NCI-H345 treated with DMSO at 0.1 percent for 48 hours (cell line): Measurements from ENCODE around the gene SLC23A2.

Experiments used
- DNase-seq: peaks from one replicate; lab custom pipeline; 2025; ENCODE audit not compliant: unreplicated experiment; lab: John Stamatoyannopoulos, UW

The SLC23A2 gene

DNA sequence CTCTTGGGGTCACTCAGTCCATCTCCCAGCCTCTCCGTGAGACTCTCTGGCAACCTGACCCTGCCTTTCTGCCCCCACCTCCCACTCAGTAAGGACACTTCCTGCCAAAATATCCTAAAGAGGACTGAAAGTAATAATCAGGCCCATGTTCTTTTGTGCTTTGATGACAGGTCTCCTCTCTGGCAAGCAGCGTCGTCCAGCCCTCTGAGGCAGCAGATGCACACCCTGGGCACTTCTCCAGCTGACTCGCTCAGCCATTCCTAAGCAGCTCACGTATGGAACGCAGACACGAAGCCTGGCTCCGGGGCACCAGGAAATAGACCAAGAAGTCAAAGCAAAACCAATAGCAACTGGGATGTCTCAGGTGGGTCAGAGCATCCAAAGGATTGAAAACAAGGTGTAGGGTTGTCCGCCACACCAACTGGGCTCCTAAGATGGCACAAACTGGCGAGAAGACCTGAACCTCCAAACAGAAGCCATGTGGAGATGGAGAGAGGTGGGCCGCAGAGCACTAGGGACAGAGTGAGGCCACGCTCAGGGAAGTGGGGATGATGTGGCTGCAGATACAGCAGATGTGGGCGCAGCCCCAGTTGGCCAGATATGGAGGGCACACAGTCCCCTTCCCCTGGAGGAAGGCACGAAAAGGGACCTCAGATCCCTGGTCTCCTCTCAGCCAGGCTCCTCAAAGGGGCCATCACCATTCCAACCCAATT lies 180.3 kb downstream of the SLC23A2 start:
- no peak for DNase-seq

DNA sequence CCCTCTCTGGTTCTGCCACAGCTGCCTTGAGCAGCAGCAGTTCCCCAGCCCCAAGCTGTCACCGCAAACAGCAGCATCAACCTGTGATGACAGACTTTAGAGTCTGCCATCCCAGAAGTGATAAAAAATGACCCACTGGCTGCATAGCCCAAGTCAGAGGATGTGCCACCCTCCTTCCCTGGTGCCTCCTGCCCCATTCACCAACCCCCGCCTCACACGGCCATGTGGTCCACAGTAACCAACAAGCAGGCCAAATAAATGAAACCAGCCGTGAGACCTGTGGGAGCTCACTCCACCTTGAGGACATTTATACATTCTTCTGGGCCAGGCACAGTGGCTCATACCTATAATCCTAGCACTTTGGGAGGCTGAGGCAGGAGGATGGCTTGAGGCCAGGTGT lies 181.4 kb downstream of the SLC23A2 start:
- DNase-seq, result no peak

DNA sequence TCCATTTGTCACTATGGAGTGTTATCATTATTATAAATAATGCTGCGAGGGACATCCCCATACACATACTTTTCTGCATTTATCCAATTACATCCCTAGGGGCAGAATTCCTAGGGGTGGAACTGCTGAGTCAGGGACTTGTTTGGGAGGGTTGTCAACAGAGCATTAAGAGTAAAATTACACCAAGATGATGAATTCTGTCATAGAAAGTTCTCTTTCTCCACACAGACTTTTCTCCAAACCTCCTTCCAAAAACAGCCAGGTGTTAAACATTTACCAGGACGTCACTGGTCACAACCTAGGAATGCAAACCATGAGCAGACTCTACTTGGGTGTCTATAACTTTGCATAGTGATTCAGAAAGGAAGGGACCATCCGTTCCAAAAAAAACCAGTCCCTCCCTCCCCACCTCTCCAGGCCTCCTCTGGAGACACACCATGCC lies 184.1 kb downstream of the SLC23A2 start:
- no peak for DNase-seq

DNA sequence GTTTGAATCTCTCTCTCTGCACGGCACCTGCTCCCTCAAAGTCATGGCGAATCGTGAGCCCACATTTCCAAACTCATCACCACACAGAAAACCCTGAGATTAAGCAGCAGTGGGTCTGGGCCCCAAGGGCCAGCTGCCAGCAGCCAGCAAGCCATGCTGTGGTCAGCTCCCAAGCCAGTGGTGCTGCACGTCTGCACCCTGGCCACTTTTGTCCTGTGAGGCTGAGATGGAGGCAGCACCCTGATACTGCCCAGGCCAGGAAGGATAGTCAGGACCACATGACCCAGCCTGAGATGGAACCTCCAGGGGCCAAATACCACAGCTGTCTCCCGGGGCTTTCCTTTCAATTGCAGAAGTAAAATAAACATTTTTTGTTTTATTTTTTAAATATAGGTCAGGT lies 185.7 kb downstream of the SLC23A2 start:
- no peak for DNase-seq

- DNase-seq, result no peak
These were observed 186.5 kb downstream of the SLC23A2 start for GRCh38 chr20:4814696-4815252.

- no peak for DNase-seq
These were observed 187.2 kb downstream of the SLC23A2 start for GRCh38 chr20:4813863-4814695.

DNA sequence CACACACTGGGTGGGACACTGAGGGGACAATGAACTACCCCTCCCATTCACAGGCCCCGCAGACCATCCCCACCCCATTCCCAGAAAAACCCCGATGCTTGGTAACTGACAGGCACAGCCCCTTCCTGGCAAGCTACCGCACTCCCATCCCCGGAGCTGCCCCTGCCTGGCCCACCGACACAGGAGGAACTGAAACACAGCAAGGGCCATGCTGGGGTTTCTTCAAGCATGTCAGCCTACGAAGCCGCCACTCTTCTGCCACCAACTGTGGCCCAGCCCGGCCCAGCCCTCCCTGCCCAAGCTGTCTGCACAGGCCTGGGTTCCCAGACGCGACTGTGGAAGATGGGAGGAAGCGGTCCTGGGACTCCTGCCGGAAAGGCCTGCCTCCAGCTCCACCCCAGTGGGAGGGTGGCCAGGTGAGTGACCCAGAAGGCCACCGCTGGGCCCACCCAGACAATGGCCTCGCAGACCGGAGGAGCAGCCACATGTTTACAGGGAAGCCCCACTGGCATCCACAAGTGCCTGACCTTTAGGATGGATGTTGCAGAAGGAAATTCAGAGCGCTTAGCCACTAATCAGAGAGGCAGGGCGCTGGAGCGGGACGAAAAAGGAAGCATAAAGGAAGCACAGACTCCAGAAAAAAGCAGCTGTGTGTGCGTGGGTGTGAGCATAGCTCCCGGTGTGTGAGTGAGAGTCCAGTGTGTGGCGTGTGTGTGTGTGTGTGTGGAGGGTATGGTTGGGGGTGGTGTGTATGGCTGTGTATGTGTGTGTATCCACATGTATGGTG lies 188.0 kb downstream of the SLC23A2 start:
- DNase-seq, result no peak

- no peak for DNase-seq
These were observed 188.7 kb downstream of the SLC23A2 start for GRCh38 chr20:4812641-4813075.

- DNase-seq, result no peak
These were observed 189.1 kb downstream of the SLC23A2 start for GRCh38 chr20:4812216-4812615.

DNA sequence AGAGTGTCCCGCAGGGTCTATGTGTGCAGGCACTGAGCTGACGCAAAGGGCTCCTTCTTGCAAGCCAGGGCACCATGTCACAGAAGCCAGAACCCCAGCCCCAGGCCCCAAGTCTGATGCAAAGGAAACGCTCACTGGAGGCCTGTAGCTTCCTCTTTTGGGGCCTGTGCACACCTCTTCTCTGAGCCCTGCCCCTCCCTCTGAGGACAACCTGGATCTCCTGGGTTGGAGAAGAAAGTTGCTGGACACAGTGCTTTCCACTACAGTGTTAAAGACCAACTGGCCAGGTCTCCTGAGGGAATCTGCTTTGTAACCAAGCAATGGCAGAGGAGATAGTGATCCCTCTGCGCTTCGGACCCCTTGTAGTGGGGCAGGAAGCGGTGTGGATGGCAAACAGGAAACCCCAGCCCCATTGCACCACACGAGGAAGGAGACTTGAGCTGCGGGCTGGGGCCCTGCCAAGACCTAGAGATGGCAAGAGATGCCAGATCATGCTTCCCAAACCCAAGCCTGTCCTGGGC lies 189.6 kb downstream of the SLC23A2 start:
- DNase-seq, result no peak

DNA sequence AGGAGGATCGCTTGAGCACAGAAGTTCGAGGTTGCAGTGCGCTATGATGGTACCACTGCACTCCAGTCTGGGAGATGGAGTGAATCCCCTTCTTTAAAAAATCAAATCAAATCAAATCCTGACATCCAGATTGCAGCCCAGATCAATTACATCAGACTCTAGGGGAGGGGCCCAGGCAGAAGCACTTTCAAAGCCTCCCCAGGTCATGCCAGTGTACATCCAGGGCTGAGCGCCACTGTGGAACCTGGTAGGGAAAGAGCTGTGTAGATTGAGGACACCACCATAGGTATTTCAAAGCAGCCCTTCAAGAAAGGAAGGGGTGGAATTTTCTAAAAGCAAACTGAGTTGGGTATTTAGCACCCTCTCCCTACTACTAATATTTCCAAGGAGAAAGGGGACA lies 190.1 kb downstream of the SLC23A2 start:
- DNase-seq, result no peak

GRCh38 chr20:4810426-4811019 lies 190.8 kb downstream of the SLC23A2 start:
- DNase-seq, result no peak

DNA sequence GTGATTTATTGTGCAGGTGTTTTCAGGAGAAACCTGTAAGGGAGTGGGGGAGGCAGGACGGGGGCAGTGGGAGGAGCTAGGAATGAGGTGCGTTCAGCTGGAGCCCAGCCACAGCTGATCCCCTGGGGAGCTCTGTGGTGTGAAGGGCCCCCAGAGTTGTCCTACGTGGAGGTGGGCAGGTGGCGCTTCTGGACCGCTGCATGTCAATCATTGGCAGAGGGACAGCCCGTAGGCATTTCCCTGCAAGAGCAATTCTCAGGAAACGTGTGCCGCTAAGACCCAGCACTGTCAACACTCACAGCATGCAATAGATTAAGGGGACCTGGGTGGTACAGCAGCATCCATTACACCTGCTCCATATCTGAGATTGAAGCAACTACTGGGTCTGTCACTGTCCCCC lies 191.6 kb downstream of the SLC23A2 start:
- DNase-seq, result peak; percentile 89

DNA sequence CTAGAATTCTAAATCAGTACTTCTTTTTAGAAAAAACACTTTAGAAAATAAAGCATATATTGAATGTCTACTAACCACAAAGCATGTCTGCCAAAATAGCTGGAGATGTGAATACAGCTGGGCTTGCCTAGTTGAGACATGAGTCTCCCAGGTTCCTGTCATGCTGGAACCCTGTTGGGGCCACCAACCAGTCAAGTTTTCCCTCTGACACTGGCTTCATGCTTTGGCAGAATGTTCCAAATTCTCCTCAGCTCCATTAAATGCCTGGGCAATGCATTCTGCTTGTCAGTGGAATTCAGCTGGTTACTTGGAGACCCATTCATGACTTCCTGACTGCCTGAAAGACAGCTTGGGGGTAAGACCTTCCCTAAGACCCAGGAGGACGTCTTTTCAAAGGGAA lies 192.4 kb downstream of the SLC23A2 start:
- no peak for DNase-seq

DNA sequence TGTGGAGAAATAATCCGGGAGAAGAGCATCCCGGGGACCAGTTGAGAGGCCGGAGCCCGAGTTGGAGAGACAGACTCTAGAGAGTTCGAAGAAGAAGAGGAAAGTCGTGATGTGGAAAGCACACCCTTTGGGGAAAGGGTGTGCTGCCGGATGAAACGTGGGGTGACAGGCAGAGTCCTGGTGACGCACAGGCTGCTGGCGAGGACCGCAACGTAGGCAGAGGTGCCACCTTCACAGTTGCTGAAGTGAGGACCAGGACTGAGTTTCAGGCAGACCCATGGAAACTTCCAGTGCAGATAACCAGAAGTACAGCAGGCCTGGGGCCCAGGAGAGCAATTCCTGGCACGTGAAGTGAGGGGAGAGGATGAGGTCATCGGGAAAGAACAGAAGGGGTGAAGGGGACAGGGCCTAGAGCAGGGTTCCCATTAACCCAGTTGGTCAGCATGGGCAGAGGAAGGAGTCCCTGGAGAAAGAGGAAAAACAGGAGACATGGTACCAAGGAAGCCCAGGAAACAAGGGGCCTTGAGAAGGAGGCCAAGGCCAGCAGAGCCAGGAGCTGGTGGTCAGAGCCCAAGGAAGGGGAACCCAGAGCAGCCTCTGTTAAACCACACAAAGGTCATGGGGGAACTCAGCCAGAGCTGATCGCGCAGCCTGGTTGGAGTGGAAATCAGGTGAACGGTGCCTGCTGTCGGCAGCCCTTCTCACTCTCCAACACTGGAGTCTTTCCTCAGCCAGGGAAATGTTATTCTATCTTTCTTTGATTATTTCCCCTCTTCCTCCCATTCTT lies 195.5 kb downstream of the SLC23A2 start:
- no peak for DNase-seq

DNA sequence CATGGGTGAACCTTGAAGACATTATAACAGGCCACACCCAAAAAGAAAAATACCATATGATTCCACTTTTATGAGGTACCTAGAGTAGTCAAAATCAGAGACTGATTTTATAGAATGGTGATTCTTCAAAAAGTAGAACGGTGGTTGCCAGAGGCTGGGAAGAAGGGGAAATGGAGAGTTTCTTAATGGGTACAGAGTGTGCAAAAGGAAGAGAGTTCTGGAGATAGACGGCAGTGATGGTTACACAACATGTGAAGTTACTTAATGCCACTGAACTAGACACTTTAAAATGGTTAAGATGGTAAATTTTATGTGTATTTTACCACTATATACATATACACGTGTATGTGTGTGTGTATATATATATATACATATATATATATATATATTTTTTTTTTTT lies 198.8 kb downstream of the SLC23A2 start:
- no peak for DNase-seq
